HG03558 (cell line): ENCODE measurements around the gene MYH9.

ENCODE experiments used
- ATAC-seq: cut with Tn5 transposase; IDR thresholded peaks from one replicate; pipeline ENCODE4 v1.9.1; 2021; ENCODE audit warnings: moderate number of reproducible peaks; ENCODE audit not compliant: unreplicated experiment; ENCODE audit errors: extremely low read depth

MYH9 gene

GRCh38 chr22:36387709-36387958 is 133 bp downstream of the MYH9 start:
- ATAC-seq: no peak

GRCh38 chr22:36386900-36387708 is 663 bp downstream of the MYH9 start:
- ATAC-seq: no peak

- no peak for ATAC-seq
Measured at GRCh38 chr22:36386351-36386899, 1.3 kb downstream of the MYH9 start.

GRCh38 chr22:36385491-36386350 is 2.0 kb downstream of the MYH9 start:
- no peak for ATAC-seq

GRCh38 chr22:36384766-36385481 is 2.8 kb downstream of the MYH9 start:
- no peak for ATAC-seq

- ATAC-seq: no peak
Measured at GRCh38 chr22:36383110-36383581, 4.6 kb downstream of the MYH9 start.

GRCh38 chr22:36381513-36382128 is 6.1 kb downstream of the MYH9 start:
- no peak for ATAC-seq

- no peak for ATAC-seq
Measured at GRCh38 chr22:36379593-36380361, 8.0 kb downstream of the MYH9 start.

GRCh38 chr22:36378869-36379217 is 8.9 kb downstream of the MYH9 start:
- ATAC-seq: no peak

GRCh38 chr22:36378080-36378868 is 9.5 kb downstream of the MYH9 start:
- no peak for ATAC-seq

- no peak for ATAC-seq
Measured at GRCh38 chr22:36377022-36377631, 10.6 kb downstream of the MYH9 start.

GRCh38 chr22:36376265-36376664 is 11.5 kb downstream of the MYH9 start:
- ATAC-seq: no peak

GRCh38 chr22:36375071-36375980 is 12.4 kb downstream of the MYH9 start:
- ATAC-seq: no peak

- ATAC-seq: no peak
Measured at GRCh38 chr22:36374603-36375024, 13.2 kb downstream of the MYH9 start.

GRCh38 chr22:36373258-36373579 is 14.5 kb downstream of the MYH9 start:
- no peak for ATAC-seq

GRCh38 chr22:36371920-36372319 is 15.8 kb downstream of the MYH9 start:
- ATAC-seq: no peak
